ENCODE results near the gene TGFBR1. TPM values are rescaled to one million over a fixed set of nuclear protein-coding genes. Genes with fewer than 3 reads are reported as not detected.

Gene TGFBR1
- total and polyA plus RNA-seq, 5 experiments from 2014 or later: 19.2 to 45.3 (median 23.6) TPM

- Mint-ChIP-seq H3K27ac (peak overlapping the region in 3 of 10 donors; percentile 0 to 53 (median 9)), H3K4me3 (no peak overlapping the region)
Observed at GRCh38 chr9:99162759-99163364, 57.9 kb downstream of the TGFBR1 start.

DNA sequence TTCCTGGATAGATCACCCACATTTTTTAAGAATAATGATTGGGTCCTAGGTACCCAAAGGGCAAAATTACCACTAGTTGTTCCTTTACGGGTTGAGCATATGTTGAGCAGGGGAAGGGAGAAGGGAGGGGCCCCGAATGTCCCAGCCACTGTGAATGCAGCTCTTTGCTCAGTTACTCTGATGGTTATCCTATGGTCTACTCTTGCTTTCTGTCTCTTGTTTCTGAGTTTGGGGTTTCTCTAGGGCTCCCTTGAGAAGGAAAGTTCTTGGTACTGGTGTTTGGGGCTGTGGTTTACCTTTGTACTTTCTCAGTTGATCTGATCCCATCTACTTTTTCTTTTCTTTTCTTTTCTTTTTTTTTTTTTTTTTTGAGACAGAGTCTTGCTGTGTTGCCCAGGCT is 61.2 kb downstream of the TGFBR1 start:
- peaks cover 21 to 42% (median 35%) of the 10 kb centered on the region in 4 donors for H3K4me1 Mint-ChIP-seq
- H3K27me3 Mint-ChIP-seq: no peaks in the 10 kb centered on the region
- DNase-seq (peak in 1 of 10 donors; percentile 26), ATAC-seq (peak in 1 of 2 donors; percentile 28)
- H3K9me3 Mint-ChIP-seq: no peaks in the 10 kb centered on the region
- no peaks in the 10 kb centered on the region for H3K36me3 Mint-ChIP-seq
- H3K27ac Mint-ChIP-seq: peak overlapping the region in 9 of 10 donors; percentile 14 to 78 (median 41)
- H3K4me3 Mint-ChIP-seq: peak overlapping the region in 3 of 10 donors; percentile 4 to 40 (median 4)
- POLR2A ChIA-PET: no interaction called here

More at GRCh38 chr9:99162759-99163364, 57.9 kb downstream of the TGFBR1 start:
- no peaks in the 10 kb centered on the region for H3K9me3 Mint-ChIP-seq
- peak in 3 of 10 donors; percentile 59 to 67 (median 64) for DNase-seq
- peak; percentile 43 to 50 for ATAC-seq
- peaks cover 22 to 41% (median 31%) of the 10 kb centered on the region in 4 donors for H3K4me1 Mint-ChIP-seq
- peaks cover 0 to 7% (median 5%) of the 10 kb centered on the region in 5 donors for H3K27me3 Mint-ChIP-seq
- H3K36me3 Mint-ChIP-seq: no peaks in the 10 kb centered on the region
- POLR2A ChIA-PET: no interaction called here

DNA sequence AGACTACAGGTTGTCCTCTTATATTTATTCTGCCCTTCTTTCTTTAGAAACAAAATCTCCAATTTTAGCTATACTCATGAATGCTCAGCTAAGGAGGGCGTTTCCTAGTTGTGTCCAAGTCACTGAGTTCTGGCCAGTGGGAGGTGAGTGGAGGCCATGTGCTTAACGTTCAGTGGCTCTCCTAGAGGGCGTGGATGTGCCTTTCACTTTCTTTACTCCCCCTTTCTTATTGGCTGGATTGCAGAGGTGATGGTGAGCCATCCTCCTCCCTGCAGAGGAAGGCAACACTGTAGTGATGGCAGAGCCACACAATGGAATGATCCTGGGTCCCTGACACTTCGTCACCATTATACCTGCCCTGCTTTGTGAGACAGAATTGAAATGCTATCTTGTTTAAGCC is 62.2 kb downstream of the TGFBR1 start:
- Mint-ChIP-seq H3K4me3 (peak overlapping the region in 5 of 10 donors; percentile 31 to 49 (median 38)), H3K4me1 (peaks cover 21 to 42% (median 35%) of the 10 kb centered on the region in 4 donors), H3K9me3 (no peaks in the 10 kb centered on the region), H3K27me3 (peaks cover 0 to 7% (median 0%) of the 10 kb centered on the region in 5 donors), H3K36me3 (no peaks in the 10 kb centered on the region), H3K27ac (peak overlapping the region in 6 of 10 donors; percentile 19 to 85 (median 70))
- DNase-seq: no peak
- POLR2A ChIA-PET: interaction anchor here (0.5 kb wide), 1 partner anchor 42 kb away, joined by 3 read pairs; no protein-coding TSS in a partner anchor
- peak in 1 of 2 donors; percentile 45 for ATAC-seq

DNA sequence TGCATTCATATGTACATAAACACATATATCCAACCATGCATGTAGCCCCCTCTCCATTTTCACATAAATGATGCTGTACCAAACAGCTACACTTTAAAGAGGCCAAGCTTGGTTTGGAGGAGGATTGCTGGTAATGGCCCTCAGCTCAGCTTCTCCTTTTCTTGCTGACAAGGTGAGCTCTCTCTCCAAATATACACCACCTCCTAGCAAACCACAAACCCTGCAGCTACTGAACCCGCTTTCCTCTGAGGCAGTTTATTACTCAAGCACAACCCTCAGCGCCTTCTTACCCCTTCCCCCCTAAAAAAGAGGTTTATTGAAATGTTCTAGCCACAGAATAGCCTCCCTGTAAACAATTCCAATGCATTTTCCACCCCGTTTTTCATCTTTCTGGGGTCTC is 62.8 kb downstream of the TGFBR1 start:
- Mint-ChIP-seq H3K27me3 (peaks cover 0 to 7% (median 0%) of the 10 kb centered on the region in 5 donors), H3K9me3 (no peaks in the 10 kb centered on the region), H3K4me1 (peaks cover 19 to 39% (median 32%) of the 10 kb centered on the region in 4 donors), H3K36me3 (no peaks in the 10 kb centered on the region), H3K27ac (peak overlapping the region in 7 of 10 donors; percentile 1 to 69 (median 15)), H3K4me3 (peak overlapping the region in 9 of 10 donors; percentile 22 to 66 (median 43))
- DNase-seq: peak in 2 of 10 donors; percentile 29
- ATAC-seq: peak; percentile 54 to 62
- POLR2A ChIA-PET: no interaction called here

- Mint-ChIP-seq H3K36me3 (no peaks in the 10 kb centered on the region), H3K4me1 (peaks cover 17 to 35% (median 28%) of the 10 kb centered on the region in 4 donors), H3K27me3 (peaks cover 0 to 7% (median 0%) of the 10 kb centered on the region in 5 donors), H3K9me3 (no peaks in the 10 kb centered on the region), H3K27ac (no peak overlapping the region), H3K4me3 (no peak overlapping the region)
- no peak for DNase-seq
- POLR2A ChIA-PET: no interaction called here
- no peak for ATAC-seq
Observed at GRCh38 chr9:99169086-99169485, 64.2 kb downstream of the TGFBR1 start.

DNA sequence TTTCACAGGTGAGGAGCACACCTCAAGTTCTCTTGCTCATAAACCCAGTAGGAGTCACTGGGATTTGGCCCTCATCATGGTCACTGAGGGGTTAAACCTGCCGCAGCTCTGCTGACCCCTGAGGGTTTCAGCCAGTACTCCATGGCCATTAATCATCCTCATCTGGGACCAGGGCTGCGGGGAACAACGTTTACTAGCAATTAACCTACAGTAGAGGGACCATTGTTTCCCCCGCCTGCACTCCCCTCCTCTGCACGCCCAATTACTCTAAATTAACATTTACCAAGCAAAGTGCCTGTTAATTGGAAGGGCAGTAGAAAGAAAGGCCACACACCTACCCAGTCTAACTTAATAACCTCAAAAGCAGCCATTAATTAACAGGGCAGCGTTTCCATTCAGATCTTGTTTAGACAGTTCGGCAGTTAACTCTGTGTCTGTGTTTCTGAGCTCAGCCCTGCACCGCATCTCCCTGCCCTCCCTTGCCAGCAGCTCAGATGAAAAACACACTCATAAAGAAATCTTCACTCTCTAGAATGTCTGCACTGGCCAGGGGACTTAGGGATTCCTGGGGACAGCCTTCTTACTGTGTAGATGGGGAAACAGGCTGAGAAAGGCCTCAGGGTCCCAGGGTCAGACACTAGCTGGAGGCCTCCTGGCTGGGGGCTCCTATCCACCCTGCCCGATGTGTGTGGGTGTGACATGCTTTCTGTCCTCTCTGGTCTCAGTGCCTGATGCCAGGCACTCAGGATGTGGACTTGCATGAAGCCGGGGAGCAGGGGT is 65.3 kb downstream of the TGFBR1 start:
- ATAC-seq: no peak
- H3K27ac Mint-ChIP-seq: peak overlapping the region in 1 of 10 donors; percentile 44
- no peak overlapping the region for H3K4me3 Mint-ChIP-seq
- POLR2A ChIA-PET: no interaction called here
- H3K36me3 Mint-ChIP-seq: no peaks in the 10 kb centered on the region
- no peaks in the 10 kb centered on the region for H3K9me3 Mint-ChIP-seq
- H3K27me3 Mint-ChIP-seq: peaks cover 0 to 7% (median 0%) of the 10 kb centered on the region in 5 donors
- peaks cover 17 to 35% (median 28%) of the 10 kb centered on the region in 4 donors for H3K4me1 Mint-ChIP-seq
- DNase-seq: no peak

DNA sequence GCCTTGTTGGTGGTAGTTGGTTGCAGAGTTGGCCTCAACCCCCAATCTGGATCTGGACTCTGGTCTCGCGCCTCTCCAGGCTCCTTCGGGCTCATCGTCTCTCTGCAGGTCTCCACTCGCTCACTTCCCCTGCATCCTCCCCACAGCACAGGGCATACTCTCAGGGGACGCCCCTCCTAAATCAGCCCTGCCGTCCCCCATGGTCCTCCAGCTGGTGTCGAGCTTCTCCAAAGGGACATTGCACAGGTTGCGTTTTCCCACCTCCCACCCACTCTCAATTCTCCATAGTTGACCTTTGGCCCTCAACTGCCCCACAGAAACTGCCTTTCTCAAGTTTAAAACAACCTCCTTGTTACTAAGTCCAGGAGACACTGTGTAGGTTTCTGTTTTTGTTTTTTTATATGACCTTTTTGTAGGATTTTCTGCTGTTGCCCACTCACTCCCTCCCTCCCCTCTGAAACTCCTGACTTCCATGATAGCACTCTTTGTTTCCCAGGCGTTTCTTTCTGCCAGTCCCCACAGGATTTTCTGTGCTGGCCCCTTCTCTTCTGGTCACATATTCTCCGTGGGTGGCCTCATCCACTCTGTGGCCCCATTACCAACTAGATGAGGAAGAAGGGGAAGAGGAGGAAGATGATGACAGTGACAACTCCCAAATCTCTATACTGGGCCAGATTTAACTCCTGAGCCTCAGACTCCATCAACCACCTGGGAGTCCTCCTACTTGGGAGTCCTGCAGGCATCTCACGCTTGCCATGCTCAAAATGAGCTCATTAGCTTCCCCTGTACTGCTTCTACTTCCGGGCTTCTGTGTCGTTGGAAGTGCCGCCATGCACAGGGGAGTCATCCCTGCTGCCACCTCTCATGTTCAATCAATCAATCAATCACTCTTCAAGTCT is 66.6 kb downstream of the TGFBR1 start:
- no peak for ATAC-seq
- POLR2A ChIA-PET: no interaction called here
- no peaks in the 10 kb centered on the region for H3K9me3 Mint-ChIP-seq

GRCh38 chr9:99172124-99173091 is 67.5 kb downstream of the TGFBR1 start:
- Mint-ChIP-seq H3K27me3 (peaks cover 0 to 7% (median 0%) of the 10 kb centered on the region in 5 donors), H3K4me1 (peaks cover 12 to 19% (median 13%) of the 10 kb centered on the region in 4 donors), H3K27ac (peak overlapping the region in 2 of 10 donors; percentile 29 to 51), H3K9me3 (no peaks in the 10 kb centered on the region), H3K4me3 (no peak overlapping the region), H3K36me3 (no peaks in the 10 kb centered on the region)
- POLR2A ChIA-PET: no interaction called here
- DNase-seq: no peak
- ATAC-seq: no peak

More for the DNA sequence above, 66.6 kb downstream of the TGFBR1 start:
- Mint-ChIP-seq H3K36me3 (no peaks in the 10 kb centered on the region), H3K27ac (peak overlapping the region in 3 of 10 donors; percentile 2 to 51 (median 9)), H3K27me3 (peaks cover 0 to 7% (median 0%) of the 10 kb centered on the region in 5 donors), H3K4me1 (peaks cover 15 to 23% (median 20%) of the 10 kb centered on the region in 4 donors), H3K4me3 (no peak overlapping the region)
- no peak for DNase-seq

DNA sequence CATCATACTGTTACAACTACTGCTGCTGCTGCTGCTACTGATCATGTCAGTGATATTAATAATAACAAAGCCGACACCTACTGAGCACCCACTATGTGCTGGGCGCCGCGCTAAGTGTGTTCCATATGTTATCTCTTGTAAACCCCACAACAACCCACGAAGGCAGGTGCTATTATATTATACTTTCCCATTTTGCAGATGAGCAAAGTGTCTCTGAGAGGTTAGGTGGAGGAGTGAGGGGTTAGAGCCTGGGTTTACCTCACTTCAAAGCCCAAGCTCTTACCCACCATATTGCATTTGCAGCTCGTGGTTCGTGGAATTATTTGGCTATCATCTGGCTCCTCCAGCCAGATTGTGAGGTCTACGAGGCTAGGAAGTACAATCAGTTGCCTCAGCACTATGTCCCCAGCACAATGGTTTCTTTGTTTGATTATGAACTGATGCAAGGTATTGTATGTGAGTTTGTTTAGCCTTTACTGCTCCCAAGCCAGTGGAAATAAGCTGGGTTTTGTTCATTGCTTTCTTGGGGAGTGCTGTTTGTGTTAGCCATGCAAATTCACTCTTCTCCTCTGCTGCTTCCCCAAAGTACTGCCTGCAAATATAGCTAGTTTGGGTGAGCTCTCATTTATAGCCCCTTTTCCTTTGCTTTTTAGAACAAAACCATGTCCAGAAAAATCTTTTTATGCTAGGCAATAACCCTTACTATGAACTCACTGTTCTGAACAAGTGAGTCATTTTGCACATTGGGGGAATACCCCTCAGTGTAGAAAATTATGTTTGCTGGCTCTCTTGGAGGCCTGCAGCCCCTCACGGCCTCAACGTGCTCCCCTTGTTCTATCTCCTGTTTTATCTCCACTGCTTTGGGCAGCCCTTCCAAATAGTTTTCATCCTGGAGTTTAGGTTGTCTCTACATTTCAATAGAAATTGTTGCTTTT is 68.9 kb downstream of the TGFBR1 start:
- H3K27me3 Mint-ChIP-seq: peaks cover 0 to 7% (median 0%) of the 10 kb centered on the region in 5 donors
- ATAC-seq (no peak), DNase-seq (no peak)
- no peaks in the 10 kb centered on the region for H3K9me3 Mint-ChIP-seq
- peaks cover 0 to 7% (median under 1%) of the 10 kb centered on the region in 4 donors for H3K4me1 Mint-ChIP-seq
- H3K4me3 Mint-ChIP-seq: no peak overlapping the region
- no peak overlapping the region for H3K27ac Mint-ChIP-seq
- no peaks in the 10 kb centered on the region for H3K36me3 Mint-ChIP-seq
- POLR2A ChIA-PET: no interaction called here

DNA sequence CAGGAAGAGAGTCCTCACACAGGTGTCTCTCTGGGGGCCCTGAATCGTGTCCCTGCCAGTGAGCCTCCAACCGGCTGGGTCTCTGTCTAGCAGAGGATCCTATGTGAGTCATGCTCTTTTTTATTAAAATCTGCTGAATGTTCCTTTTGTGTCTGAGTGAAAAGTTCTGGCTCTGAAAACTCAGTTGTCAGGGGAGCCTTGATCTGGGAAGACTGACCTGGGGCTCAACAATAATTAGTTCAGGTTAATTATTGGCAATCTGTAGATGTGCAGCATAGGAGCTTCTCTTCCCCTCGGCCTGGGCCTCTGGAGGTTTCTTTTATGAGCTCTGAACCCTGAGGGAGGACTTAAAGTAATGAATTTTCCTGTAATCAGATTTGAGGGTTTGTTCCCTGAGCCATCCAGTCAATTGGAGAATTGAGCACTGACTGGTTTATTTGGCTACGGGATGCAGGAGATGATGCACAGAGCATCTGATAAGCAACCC is 71.7 kb downstream of the TGFBR1 start:
- POLR2A ChIA-PET: no interaction called here

More for the DNA sequence above, 71.7 kb downstream of the TGFBR1 start:
- Mint-ChIP-seq H3K4me3 (no peak overlapping the region), H3K36me3 (no peaks in the 10 kb centered on the region), H3K9me3 (no peaks in the 10 kb centered on the region), H3K27me3 (peaks cover 0 to 6% (median 0%) of the 10 kb centered on the region in 5 donors), H3K4me1 (peaks cover 1 to 23% (median 5%) of the 10 kb centered on the region in 4 donors), H3K27ac (peak overlapping the region in 4 of 10 donors; percentile 27 to 63 (median 42))
- DNase-seq: no peak
- no peak for ATAC-seq
